Stimulated activated CD8-positive, alpha-beta memory T cell treated with anti-CD3 and anti-CD28 coated beads, Interleukin-4, amount 100 ng/mL, for 4 hours (primary cell): ENCODE measurements around the gene METTL8.
"Not testable (repeated sequence)": the region's sequence is repeated elsewhere in the genome, so short reads cannot be mapped to it uniquely, and the experiment has no call there.

Source experiments
- DNase-seq, 2 donors: peaks; one replicate each; pipeline ENCODE4 v3.0.0-alpha.2; 2020; ENCODE audit warnings: low read depth in 2 of 2, low spot score in 1 of 2

The METTL8 gene

GRCh38 chr2:171402906-171403580 is 30.7 kb downstream of the METTL8 start:
- no peak for DNase-seq

DNA sequence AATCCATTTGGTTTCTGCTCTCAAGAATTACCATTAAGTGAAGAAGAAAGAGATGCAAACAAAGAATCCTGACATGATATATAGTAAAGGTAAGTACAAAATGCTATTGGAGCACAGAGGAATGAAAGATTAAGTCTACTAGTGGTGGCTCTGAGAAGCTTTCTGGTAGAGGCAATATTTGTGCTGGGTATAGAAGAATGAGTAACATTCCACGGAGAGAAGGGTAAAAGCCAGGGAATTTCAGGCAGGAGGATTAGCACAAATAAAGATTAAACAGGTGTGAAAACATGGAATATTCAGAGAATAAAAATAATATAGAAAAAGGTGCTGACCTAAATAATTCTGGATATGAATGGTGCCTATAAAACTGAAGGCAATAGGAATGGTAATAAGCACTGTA is 31.8 kb downstream of the METTL8 start:
- no peak for DNase-seq

DNA sequence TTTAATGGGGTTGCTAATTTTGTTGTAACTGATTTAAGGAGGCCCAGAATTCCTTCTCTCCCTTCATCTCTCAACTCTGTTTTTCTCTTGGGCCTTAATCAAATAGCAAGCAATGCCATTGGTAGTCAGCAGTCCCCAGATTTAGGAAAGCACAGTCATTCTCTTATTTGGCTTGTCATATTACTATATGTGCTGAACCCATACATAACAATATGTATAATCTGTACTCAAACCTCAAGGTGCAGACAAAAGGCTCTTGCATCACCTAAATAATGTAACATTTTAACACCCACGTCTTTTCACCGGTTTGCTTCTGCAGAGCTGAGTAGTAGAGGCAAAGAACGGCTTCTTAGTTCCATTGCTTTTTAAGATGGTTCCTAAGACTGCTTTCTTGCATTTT is 33.4 kb downstream of the METTL8 start:
- DNase-seq = no peak

DNA sequence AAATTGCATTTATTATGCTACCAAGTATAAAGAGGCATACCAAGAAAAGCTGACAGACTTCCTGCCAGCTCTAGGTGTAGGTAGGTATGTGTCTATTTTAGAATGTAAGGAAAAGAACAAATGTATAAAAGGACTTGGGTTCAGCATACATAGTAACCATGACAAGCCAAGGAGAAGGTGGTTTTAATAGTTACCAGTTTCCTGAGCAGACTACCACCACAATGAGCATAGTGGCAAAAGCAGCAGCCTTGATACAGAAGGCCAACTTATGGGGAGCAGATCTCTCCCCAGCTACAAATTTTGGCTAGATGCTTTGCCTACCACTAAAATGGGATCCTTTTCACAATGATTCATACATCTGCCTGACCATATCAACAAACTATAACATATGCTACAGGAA is 34.5 kb downstream of the METTL8 start:
- no peak for DNase-seq

DNA sequence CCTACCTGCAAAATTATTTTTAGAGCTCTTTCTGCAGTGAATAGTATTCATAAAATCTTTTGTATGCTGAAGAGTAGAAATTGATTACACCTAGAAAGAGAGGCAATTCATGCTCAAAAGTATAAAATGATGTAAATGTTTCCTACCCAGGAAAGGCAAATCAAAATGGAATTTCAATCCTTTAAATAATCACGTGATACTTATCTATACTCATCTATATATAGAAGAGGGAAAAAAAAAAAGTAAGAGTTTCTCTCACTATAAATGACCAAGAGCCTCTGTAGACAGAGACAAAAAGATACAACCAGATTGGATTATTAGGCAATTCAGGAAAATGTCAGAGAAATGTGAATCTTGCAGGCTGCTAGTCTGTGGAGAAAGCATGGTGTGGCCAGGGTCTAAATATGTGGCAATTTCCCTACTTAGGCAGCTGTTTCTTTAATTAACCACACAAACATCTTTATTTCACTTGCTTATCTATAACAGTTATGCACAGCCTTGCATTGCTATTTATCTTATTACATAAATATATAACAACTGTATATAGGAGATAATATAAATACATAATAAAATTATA is 39.5 kb downstream of the METTL8 start:
- no peak for DNase-seq

DNA sequence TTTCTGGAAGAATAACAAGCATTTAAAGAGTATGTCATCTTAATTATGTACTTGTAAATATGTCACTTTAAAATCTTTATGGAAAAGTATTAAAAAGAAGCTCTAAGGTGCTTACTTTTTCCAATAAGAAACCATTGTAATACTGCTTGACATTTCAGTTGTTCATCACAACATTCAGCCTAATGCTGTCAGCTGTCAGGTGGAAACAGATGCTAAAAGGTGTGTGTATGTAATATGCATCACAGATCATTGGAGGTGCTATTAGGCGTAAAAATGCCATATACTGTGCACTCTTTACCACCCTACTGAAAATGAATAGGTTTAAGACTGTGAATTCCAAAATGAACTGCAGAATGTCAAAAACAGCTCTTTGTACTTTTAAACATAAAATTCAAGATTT is 40.3 kb downstream of the METTL8 start:
- no peak for DNase-seq

DNA sequence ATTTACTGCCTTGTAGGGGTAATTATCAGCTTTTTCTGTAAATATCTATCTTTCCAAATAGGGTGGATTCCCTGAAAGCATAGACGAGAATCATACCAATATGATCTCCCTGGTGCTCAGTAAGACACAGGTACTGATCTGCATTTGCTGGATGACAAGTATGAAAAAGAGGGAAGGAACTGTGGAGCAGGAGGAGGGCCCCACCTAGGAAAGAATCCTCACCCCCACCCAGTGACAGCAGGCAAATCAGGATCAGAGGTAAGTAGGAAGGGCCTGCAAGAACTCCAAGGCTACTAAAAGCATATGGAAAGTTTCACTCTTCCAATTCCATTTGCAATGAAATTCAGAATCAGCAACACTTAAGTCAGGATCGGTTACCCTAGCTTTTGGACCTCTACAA is 42.3 kb downstream of the METTL8 start:
- no peak for DNase-seq

- no peak for DNase-seq
Observed at GRCh38 chr2:171390941-171391516, 42.8 kb downstream of the METTL8 start.

GRCh38 chr2:171389780-171390179 is 44.0 kb downstream of the METTL8 start:
- DNase-seq = no peak

GRCh38 chr2:171389325-171389724 is 44.5 kb downstream of the METTL8 start:
- DNase-seq = no peak

GRCh38 chr2:171387052-171387451 is 46.7 kb downstream of the METTL8 start:
- no peak for DNase-seq

DNA sequence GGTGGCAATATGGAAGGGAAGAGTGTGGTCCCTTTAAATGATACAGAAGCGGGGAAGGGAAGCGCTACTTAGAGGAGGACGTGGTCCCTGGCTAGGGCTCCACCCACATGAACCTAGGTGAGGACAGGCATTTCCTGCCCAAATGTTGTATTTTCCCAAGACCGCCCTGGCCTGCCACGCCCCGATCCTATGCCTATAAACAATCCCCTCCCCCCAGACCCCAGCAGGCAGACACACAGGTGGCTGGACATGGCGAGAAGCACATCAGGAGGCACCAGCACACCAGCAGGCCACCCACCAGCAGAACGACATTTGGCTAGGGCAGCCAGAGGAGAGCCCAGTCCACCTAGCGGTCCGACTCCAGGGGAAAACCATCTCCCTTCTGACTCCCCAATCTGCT is 47.2 kb downstream of the METTL8 start:
- DNase-seq = no peak

DNA sequence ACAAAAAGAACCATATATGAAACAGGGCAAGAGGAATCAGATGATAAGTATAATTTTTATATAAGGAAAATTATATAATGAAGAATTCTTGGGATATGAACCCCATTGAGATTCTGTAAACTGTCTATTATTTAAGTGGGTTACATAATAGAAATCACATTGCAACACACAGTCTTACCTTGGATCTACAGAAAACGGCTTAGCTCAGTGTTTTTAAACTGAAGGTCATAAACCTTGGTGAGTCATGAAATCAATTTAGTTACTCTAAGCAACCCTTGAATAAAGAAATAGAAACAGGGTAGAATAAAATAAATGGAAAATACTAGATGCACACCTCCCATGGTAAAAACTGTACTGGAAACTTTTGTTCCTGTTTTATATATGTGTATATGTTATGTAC is 50.7 kb downstream of the METTL8 start:
- no peak for DNase-seq

DNA sequence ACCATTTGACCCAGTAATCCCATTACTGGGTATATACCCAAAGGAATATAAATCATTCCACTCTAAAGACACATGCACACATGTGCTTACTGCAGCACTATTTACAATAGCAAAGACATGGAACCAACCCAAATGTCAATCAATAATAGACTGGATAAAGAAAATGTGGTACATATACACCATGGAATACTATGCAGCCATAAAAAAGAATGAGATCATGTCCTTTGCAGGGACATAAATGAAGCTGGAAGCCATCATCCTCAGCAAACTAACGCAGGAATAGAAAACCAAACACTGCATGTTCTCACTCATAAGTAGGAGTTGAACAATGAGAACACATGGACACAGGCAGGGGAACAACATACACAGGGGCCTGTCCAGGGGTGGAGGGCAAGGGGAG is 51.6 kb downstream of the METTL8 start:
- DNase-seq = not testable (repeated sequence)

DNA sequence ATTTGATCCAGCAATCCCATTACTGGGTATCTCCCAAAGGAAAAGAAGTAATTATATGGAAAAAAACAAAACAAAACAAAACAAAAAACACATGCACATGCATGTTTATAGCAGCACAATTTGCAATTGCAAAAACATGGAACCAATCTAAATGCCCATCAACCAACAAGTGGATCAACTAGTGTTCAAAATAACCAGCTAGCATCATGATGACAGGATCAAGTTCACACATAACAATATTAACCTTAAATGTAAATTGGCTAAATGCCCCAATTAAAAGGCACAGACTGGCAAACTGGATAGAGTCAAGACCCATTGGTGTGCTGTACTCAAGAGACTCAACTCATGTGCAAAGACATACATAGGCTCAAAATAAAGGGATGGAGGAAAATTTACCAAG is 55.9 kb downstream of the METTL8 start:
- DNase-seq = not testable (repeated sequence)

- no peak for DNase-seq
Observed at GRCh38 chr2:171367692-171368091, 66.1 kb downstream of the METTL8 start.

- DNase-seq = no peak
Observed at GRCh38 chr2:171365778-171366177, 68.0 kb downstream of the METTL8 start.

DNA sequence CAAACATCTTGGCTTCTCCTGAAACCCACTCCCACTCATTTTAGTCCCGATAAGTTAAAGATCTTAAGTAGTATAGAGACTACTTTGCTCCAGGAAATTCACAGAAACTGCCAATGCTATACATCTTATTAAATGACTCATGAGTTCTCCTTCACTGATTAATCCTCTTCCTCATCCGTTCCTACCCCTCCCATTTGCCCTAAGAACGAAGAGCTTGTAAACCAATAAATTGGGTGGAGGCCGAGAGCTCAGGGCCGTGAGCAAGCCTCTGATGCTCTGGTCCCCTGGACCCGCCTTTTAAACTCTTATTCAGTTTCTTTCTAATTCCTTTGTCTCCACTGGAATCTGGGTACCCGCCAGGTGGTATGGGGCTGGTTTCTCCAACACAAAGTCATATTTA is 68.6 kb downstream of the METTL8 start:
- no peak for DNase-seq

DNA sequence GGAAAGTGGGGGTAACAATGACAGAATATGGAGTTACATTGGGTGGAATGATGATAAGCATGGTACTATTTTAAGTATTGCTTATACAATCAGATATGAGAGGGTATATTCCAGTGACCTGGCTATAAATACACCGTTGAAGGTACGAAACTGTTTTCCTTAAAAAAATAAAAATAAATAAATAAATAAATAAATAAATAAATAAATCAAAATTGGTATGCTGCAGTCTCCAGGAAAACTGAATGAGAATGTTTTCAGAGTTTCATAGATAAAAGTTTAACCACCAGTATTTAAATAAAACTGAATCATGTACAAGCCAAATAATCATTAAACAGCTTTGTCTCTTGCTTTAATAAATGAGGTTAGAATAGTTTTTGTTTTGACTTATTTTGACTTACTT is 71.4 kb downstream of the METTL8 start:
- no peak for DNase-seq

DNA sequence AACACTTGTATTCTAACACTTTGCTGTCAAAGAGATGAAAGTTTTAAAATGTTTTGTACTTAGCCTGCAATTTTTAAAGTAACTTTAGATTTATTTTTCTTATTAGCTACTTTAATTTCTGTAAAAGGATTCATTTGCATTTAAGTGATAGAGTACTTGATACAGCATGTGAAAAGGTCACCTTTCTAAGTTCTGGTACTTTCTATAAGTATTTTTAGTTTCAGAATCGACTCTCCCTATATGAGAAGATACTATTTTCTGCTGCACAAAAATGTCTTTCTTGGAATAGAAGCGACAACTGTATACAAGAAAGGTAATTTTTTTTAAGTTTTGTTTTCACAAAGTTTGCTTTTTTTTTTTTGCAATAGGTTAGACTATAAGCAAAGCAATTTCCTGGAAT is 72.9 kb downstream of the METTL8 start:
- DNase-seq = no peak

DNA sequence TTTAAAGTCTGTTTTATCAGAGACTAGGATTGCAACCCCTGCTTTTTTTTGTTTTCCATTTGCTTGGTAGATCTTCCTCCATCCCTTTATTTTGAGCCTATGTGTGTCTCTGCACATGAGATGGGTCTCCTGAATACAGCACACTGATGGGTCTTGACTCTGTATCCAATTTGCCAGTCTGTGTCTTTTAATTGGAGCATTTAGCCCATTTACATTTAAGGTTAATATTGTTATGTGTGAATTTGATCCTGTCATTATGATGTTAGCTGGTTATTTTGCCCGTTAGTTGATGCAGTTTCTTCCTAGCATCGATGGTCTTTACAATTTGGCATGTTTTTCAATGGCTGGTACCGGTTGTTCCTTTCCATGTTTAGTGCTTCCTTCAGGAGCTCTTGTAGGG is 80.0 kb downstream of the METTL8 start:
- not testable (repeated sequence) for DNase-seq

DNA sequence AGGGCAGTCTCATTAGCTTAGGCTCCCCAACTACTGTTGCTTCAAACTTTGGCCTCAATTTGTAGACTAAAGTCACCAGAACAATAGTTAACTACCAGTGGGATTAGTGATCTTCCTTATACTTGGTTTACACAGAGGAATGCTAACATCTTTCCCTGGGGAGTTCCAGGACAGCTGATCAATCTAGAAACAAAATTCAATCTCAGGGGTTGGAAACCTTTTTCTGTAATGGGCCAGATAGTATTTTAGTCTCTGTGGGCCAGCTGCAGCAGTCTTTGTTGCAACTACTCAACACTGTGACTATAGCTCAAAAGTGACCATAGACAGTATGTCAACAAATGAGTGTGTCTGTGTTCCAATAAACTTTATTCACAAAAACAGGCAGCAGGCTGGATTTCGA is 85.7 kb downstream of the METTL8 start:
- no peak for DNase-seq

DNA sequence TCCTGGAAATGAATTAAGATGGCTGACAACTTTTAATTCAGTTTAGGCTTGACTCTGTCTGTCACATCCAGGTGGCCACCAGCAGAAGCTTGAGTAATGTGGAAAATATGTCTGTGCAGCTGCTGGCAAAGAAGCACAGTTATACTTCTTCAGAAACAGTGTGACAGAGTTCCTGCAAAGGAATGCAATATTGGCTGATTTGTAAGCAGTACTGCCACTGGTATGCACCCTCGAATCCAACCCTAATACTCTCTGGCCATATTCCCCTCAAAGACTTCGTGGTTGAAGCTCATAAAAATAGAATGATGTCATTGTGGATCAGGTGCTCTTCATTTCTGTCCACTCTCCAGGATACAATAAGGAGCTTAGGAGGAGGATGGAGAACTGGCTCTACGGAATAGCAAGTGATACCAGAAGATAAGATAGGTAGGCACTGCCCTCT is 86.2 kb downstream of the METTL8 start:
- DNase-seq = no peak
